H1 (cell line): ENCODE measurements around the gene ENOX2. TPM values are rescaled to one million over a fixed set of nuclear protein-coding genes. Genes with fewer than 3 reads are reported as not detected.

Experiments
- CTCF ChIA-PET: fragments of 300-600 bp; sonication (Branson Sonifier 250); formaldehyde crosslinking; loops from one replicate; lab custom pipeline; 2021; ENCODE audit not compliant: partially characterized antibody; lab: Charles Lee
- POLR2A ChIA-PET: fragments of 300-600 bp; sonication (Branson Sonifier 250); formaldehyde crosslinking; loops from one replicate; lab custom pipeline; 2021; ENCODE audit warnings: inconsistent platforms; ENCODE audit not compliant: partially characterized antibody; lab: Charles Lee
- DNase-seq, 2 experiments: peaks; one replicate each; pipeline versions ENCODE4 v3.0.0 to v3.0.0-alpha.2; 2010 to 2022; ENCODE audit warnings: low spot score in 2 of 2, low read depth in 1 of 2, mixed read lengths in 1 of 2
- FAIRE-seq: peaks from 2 replicates; lab custom pipeline; 2011; peaks lifted over from hg19 to GRCh38; lab: Jason Lieb, UNC
- H2AFZ ChIP-seq: 2 replicates; pipeline ENCODE4 v1.8.1; 2012; ENCODE audit warnings: low read length, inconsistent platforms
- H2AK5ac ChIP-seq: 2 replicates; pipeline ENCODE4 v1.6.1; 2013; ENCODE audit warnings: low read depth, low read length
- H2BK120ac ChIP-seq: replicated peaks from 2 replicates; pipeline ENCODE3; 2013; ENCODE audit warnings: low read depth, low read length, inconsistent platforms
- H2BK12ac ChIP-seq: 2 replicates; pipeline ENCODE4 v1.6.1; 2013; ENCODE audit warnings: low read depth, low read length
- H2BK15ac ChIP-seq: 2 replicates; pipeline ENCODE4 v1.6.1; 2013; ENCODE audit warnings: low read length
- H2BK20ac ChIP-seq: 2 replicates; pipeline ENCODE4 v1.6.1; 2013; ENCODE audit warnings: low read length
- H2BK5ac ChIP-seq: 2 replicates; pipeline ENCODE4 v1.6.1; 2013; ENCODE audit warnings: low read depth, low read length
- H3K14ac ChIP-seq: 2 replicates; pipeline ENCODE4 v1.6.1; 2013; ENCODE audit warnings: inconsistent platforms; ENCODE audit not compliant: insufficient read length
- H3K18ac ChIP-seq: 2 replicates; pipeline ENCODE4 v1.6.1; 2013; ENCODE audit warnings: low read length; ENCODE audit errors: extremely low read depth
- H3K23ac ChIP-seq: 2 replicates; pipeline ENCODE4 v1.6.1; 2013; ENCODE audit warnings: inconsistent platforms; ENCODE audit not compliant: insufficient read length
- H3K23me2 ChIP-seq: 2 replicates; pipeline ENCODE4 v1.6.1; 2013; ENCODE audit warnings: low read depth, low read length
- H3K27ac ChIP-seq: 2 replicates; pipeline ENCODE4 v1.6.1; 2011; ENCODE audit warnings: low read depth, low read length, inconsistent platforms
- H3K27me3 ChIP-seq, 4 experiments: replicated peaks in 1 of 4; 1 replicate in 1 of 4; 2 replicates in 3 of 4; pipeline versions ENCODE4 v1.6.1 to v1.8.1; 2011 to 2013; ENCODE audit warnings: low read length in 3 of 4, mild to moderate bottlenecking in 3 of 4, inconsistent platforms in 2 of 4, mixed read lengths in 2 of 4, moderate library complexity in 1 of 4; ENCODE audit not compliant: control insufficient read depth in 3 of 4, insufficient read depth in 3 of 4; ENCODE audit errors: extremely low read depth in 1 of 4
- H3K36me3 ChIP-seq, 4 experiments: 2 replicates each; pipeline versions ENCODE4 v1.6.1 to v1.8.1; 2011 to 2013; ENCODE audit warnings: mild to moderate bottlenecking in 4 of 4, low read length in 3 of 4, moderate library complexity in 2 of 4, control low read depth in 1 of 4, inconsistent platforms in 1 of 4; ENCODE audit not compliant: insufficient read depth in 4 of 4, control insufficient read depth in 2 of 4
- H3K4ac ChIP-seq: replicated peaks from 2 replicates; pipeline ENCODE3; 2013; ENCODE audit warnings: low read length, low read depth, mixed read lengths, inconsistent platforms; ENCODE audit not compliant: insufficient read length
- H3K4me1 ChIP-seq, 4 experiments: replicated peaks in 1 of 4; 1 replicate in 1 of 4; 2 replicates in 3 of 4; pipeline versions ENCODE4 v1.6.1 to v1.8.1; 2011 to 2013; ENCODE audit warnings: low read length in 3 of 4, inconsistent platforms in 2 of 4, mixed read lengths in 1 of 4; ENCODE audit not compliant: insufficient read depth in 4 of 4, control insufficient read depth in 3 of 4
- H3K4me2 ChIP-seq, 2 experiments: 2 replicates each; pipeline versions ENCODE4 v1.6.1 to v1.8.1; 2011 to 2013; ENCODE audit warnings: low read depth in 2 of 2, low read length in 2 of 2, control low read depth in 1 of 2, inconsistent platforms in 1 of 2, mild to moderate bottlenecking in 1 of 2; ENCODE audit not compliant: insufficient read depth in 1 of 2
- H3K4me3 ChIP-seq, 4 experiments: fragments of 200-600, 300-600 bp in 1 of 4; sonication (generic), shearing (Covaris generic), sonication (Bioruptor Twin) in 1 of 4; 2 replicates each; pipeline versions ENCODE4 v1.5.1 to v1.8.1; 2011 to 2016; ENCODE audit warnings: low read length in 4 of 4, low read depth in 3 of 4, control low read depth in 2 of 4, inconsistent platforms in 2 of 4, mild to moderate bottlenecking in 2 of 4, mixed read lengths in 1 of 4, moderate library complexity in 1 of 4; ENCODE audit not compliant: insufficient read depth in 2 of 4; ENCODE audit errors: extremely low read depth in 1 of 4
- H3K56ac ChIP-seq: replicated peaks from 2 replicates; pipeline ENCODE3; 2013; ENCODE audit warnings: low read depth, mild to moderate bottlenecking, mixed read lengths, low read length, inconsistent platforms; ENCODE audit not compliant: insufficient read length
- H3K79me1 ChIP-seq: 2 replicates; pipeline ENCODE4 v1.6.1; 2013; ENCODE audit warnings: low read depth, low read length, control low read depth
- H3K79me2 ChIP-seq, 2 experiments: 2 replicates each; pipeline versions ENCODE4 v1.6.1 to v1.8.1; 2012 to 2013; ENCODE audit warnings: low read length in 2 of 2, mild to moderate bottlenecking in 2 of 2, inconsistent platforms in 1 of 2; ENCODE audit not compliant: insufficient read depth in 2 of 2, control insufficient read depth in 1 of 2
- H3K9ac ChIP-seq, 4 experiments: replicated peaks in 1 of 4; 1 replicate in 1 of 4; 2 replicates in 3 of 4; pipeline versions ENCODE4 v1.6.1 to v1.8.1; 2011 to 2013; ENCODE audit warnings: low read depth in 3 of 4, low read length in 3 of 4, control low read depth in 2 of 4, mild to moderate bottlenecking in 2 of 4, moderate library complexity in 2 of 4, inconsistent platforms in 1 of 4; ENCODE audit errors: extremely low read depth in 1 of 4
- H3K9me3 ChIP-seq, 2 experiments: 2 replicates each; pipeline versions ENCODE4 v1.6.1 to v1.8.1; 2012 to 2013; ENCODE audit warnings: mild to moderate bottlenecking in 2 of 2, moderate library complexity in 2 of 2, control low read depth in 1 of 2, inconsistent platforms in 1 of 2, low read depth in 1 of 2, low read length in 1 of 2, mixed read lengths in 1 of 2; ENCODE audit not compliant: insufficient read depth in 2 of 2
- H4K20me1 ChIP-seq, 2 experiments: replicated peaks in 1 of 2; 2 replicates each; pipeline versions ENCODE3 to v1.8.1; 2011 to 2013; ENCODE audit warnings: inconsistent platforms in 2 of 2, low read length in 2 of 2, mild to moderate bottlenecking in 1 of 2; ENCODE audit not compliant: insufficient read depth in 2 of 2, control insufficient read depth in 1 of 2
- H4K5ac ChIP-seq: 2 replicates; pipeline ENCODE4 v1.6.1; 2013; ENCODE audit warnings: low read length, low read depth, mixed read lengths, inconsistent platforms; ENCODE audit not compliant: insufficient read length
- H4K8ac ChIP-seq: 2 replicates; pipeline ENCODE4 v1.8.0; 2013; ENCODE audit warnings: mild to moderate bottlenecking, moderate library complexity, low read length, inconsistent platforms; ENCODE audit not compliant: insufficient read depth; ENCODE audit errors: extremely low read depth
- H4K91ac ChIP-seq: replicated peaks from 2 replicates; pipeline ENCODE3; 2013; ENCODE audit warnings: low read length, mixed read lengths, inconsistent platforms; ENCODE audit not compliant: insufficient read length
- ASH2L ChIP-seq: fragments of 200-600, 300-600 bp; sonication (generic); IDR thresholded peaks from one replicate; pipeline ENCODE4 v1.7.1; 2017; ENCODE audit warnings: low read length
- CHD2 ChIP-seq: IDR thresholded peaks from 2 replicates; pipeline ENCODE4 v1.6.1; 2012; ENCODE audit warnings: low read length, improper control_type of control experiment
- JUN ChIP-seq: IDR thresholded peaks from 2 replicates; pipeline ENCODE4 v1.6.1; 2011; ENCODE audit warnings: low read depth, mild to moderate bottlenecking, improper control_type of control experiment, low read length
- NRF1 ChIP-seq: IDR thresholded peaks from 2 replicates; pipeline ENCODE4 v1.6.1; 2011; ENCODE audit warnings: mild to moderate bottlenecking, low read depth, low read length, improper control_type of control experiment
- RAD21 ChIP-seq, 2 experiments: IDR thresholded peaks in 1 of 2; conservative IDR thresholded peaks in 1 of 2; 2 replicates each; pipeline ENCODE4 v1.6.1; 2011; ENCODE audit warnings: low read depth in 2 of 2, low read length in 2 of 2, improper control_type of control experiment in 1 of 2, inconsistent platforms in 1 of 2, mild to moderate bottlenecking in 1 of 2, moderate library complexity in 1 of 2
- TAF1 ChIP-seq: IDR thresholded peaks from 2 replicates; pipeline ENCODE4 v1.6.1; 2011; ENCODE audit warnings: mild to moderate bottlenecking, low read depth, low read length
- USF2 ChIP-seq: IDR thresholded peaks from 2 replicates; pipeline ENCODE4 v1.6.1; 2011; ENCODE audit warnings: low read length, improper control_type of control experiment
- WGBS, 2 experiments: shearing (Covaris generic) in 1 of 2; methylation state at CpG; one replicate each; pipeline versions ENCODE4 v1.1.6 to v1.1.7; 2013 to 2015; ENCODE audit warnings: low lambda C conversion rate in 2 of 2, mixed read lengths in 2 of 2, inconsistent platforms in 1 of 2, low coverage in 1 of 2, missing lambda C conversion rate in 1 of 2; ENCODE audit not compliant: insufficient replicate concordance in 2 of 2, insufficient coverage in 1 of 2, insufficient read length in 1 of 2; ENCODE audit errors: extremely low coverage in 1 of 2, missing lambda C conversion rate in 1 of 2; 5-methylcytosine and 5-hydroxymethylcytosine counted together
- polyA plus RNA-seq, 7 experiments: library from polyadenylated mRNA; depleted of rRNA in 3 of 7; stranded (reverse) in 5 of 7; unstranded in 2 of 7; fragments of >200 nt in 5 of 7; fragments of 200-250 nt in 2 of 7; gene quantifications; 1 replicate in 5 of 7; 2 replicates in 1 of 7; 4 replicates in 1 of 7; pipeline versions ENCODE4 v1.2.1 to v1.2.3, GENCODE V29; 2011 to 2013; ENCODE audit warnings: missing spikeins in 2 of 7, mixed read lengths in 2 of 7
- total RNA-seq: library from RNA; stranded (reverse); fragmentation: NEBNext Ultra II Directional; extraction: Animal tissue kit (Norgen Biotek cat#: 25700); gene quantifications from 2 replicates; pipeline ENCODE4 v1.2.1, GENCODE V29; 2021

ENOX2 gene
- total and polyA plus RNA-seq, 2 of the 8 experiments (the other 6 are each of a cell fraction or from before 2014, with no cell fraction given): 4.5 to 12.3 TPM

GRCh38 chrX:130665263-130665662 lies 237.7 kb downstream of the ENOX2 start:
- H3K18ac ChIP-seq: no peak overlapping the region
- H3K79me2 ChIP-seq: no peaks in the 10 kb centered on the region
- H3K4me3 ChIP-seq: no peak overlapping the region
- no peak overlapping the region for H2BK12ac ChIP-seq
- H2BK120ac ChIP-seq: no peak overlapping the region
- H3K4ac ChIP-seq: no peak overlapping the region
- H3K36me3 ChIP-seq: no peaks in the 10 kb centered on the region
- CTCF ChIA-PET: interaction anchor here (0.6 kb wide), 1 partner anchor 209 kb away, joined by 3 read pairs; no protein-coding TSS in a partner anchor
- no peak overlapping the region for H2AFZ ChIP-seq
- H3K79me1 ChIP-seq: no peaks in the 10 kb centered on the region
- DNase-seq (no peak), FAIRE-seq (no peak)
- H3K14ac ChIP-seq: no peak overlapping the region
- no peak overlapping the region for H2AK5ac ChIP-seq
- H3K9ac ChIP-seq: no peak overlapping the region
- H2BK20ac ChIP-seq: no peak overlapping the region
- H3K56ac ChIP-seq: no peak overlapping the region
- H2BK5ac ChIP-seq: no peak overlapping the region
- H3K27me3 ChIP-seq: no peaks in the 10 kb centered on the region
- H3K23ac ChIP-seq: no peak overlapping the region
- H3K4me1 ChIP-seq: no peaks in the 10 kb centered on the region
- POLR2A ChIA-PET: interaction anchor here (0.7 kb wide), 1 partner anchor 21 kb away, joined by 3 read pairs; no protein-coding TSS in a partner anchor
- no peak overlapping the region for H4K91ac ChIP-seq
- WGBS, 2 experiments: 87% methylated on average over 3 of the region's 3 CpGs; no CpG with 5 or more reads in 1 of the 2 experiments
- no peak overlapping the region for H4K8ac ChIP-seq
- H2BK15ac ChIP-seq: no peak overlapping the region
- no peak overlapping the region for H3K27ac ChIP-seq
- no peaks in the 10 kb centered on the region for H3K9me3 ChIP-seq
- no peak overlapping the region for H3K4me2 ChIP-seq
- H4K20me1 ChIP-seq: no peaks in the 10 kb centered on the region
- H4K5ac ChIP-seq: no peak overlapping the region
- H3K23me2 ChIP-seq: no peaks in the 10 kb centered on the region
- TF ChIP-seq ASH2L: no peak
- no peak for TF ChIP-seq JUN
- no peak for TF ChIP-seq NRF1
- TF ChIP-seq TAF1: no peak
- TF ChIP-seq RAD21 (IDR thresholded peaks at IDR 0.05 in 1 of 2, conservative IDR thresholded peaks at IDR 0.05 in 1 of 2; ENCODE audit: low read depth in 2 of 2, low read length in 2 of 2): no peak
- TF ChIP-seq USF2: no peak
- no peak for TF ChIP-seq CHD2
